Measurements from ENCODE around the gene OR1L4. TPM values are rescaled to one million over a fixed set of nuclear protein-coding genes. Genes with fewer than 3 reads are reported as not detected.

OR1L4 gene
- total and polyA plus RNA-seq, 9 of the 15 experiments (the other 6 are each of a cell fraction or from before 2014, with no cell fraction given), result not detected

DNA sequence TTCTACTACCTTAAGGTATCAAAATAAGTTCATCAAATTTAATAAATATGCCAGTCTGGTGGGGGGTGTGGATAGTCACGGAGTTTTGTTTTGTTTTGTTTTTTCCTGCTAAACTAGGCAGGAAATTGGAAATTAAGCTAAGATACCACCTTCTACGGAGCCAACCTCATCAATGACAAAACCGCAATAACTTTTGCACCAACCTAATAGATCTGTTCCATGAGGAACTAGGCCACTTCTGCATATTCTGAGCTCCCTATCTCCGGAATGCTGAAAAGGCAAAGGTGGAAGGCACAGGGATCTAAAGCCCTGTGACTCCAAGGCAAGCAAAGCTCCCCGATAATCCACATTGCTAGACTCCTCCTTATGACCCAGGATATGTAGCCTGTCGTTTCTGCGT, 5.8 kb upstream of the OR1L4 start:
- Histone ChIP-seq H3K4me2 (ENCODE audit: insufficient read depth, low read length) (no peak overlapping the region), H3K27ac (ENCODE audit: extremely low read depth, low read depth, low read length) (no peak overlapping the region), H3K9me1 (ENCODE audit: control insufficient read depth, insufficient read depth, low read length) (no peaks in the 10 kb centered on the region), H3K9me3 (replicated peaks; ENCODE audit: control insufficient read depth, insufficient read depth, low read depth, low read length) (no peaks in the 10 kb centered on the region), H3K4me3 (no peak overlapping the region), H3K27me3 (ENCODE audit: control insufficient read depth in 2 of 2, insufficient read depth in 2 of 2, low read length in 2 of 2) (no peaks in the 10 kb centered on the region), H3K9ac (ENCODE audit: insufficient read depth in 1 of 2, low read depth in 2 of 2, low read length in 2 of 2) (no peak overlapping the region), H2AFZ (ENCODE audit: low read depth, low read length) (no peak overlapping the region), H3K4me1 (replicated peaks in 1 of 2; ENCODE audit: control insufficient read depth in 2 of 2, insufficient read depth in 2 of 2, low read length in 2 of 2) (no peaks in the 10 kb centered on the region), H3K79me2 (ENCODE audit: control insufficient read depth, insufficient read depth, low read length) (no peaks in the 10 kb centered on the region), H3K36me3 (ENCODE audit: control insufficient read depth, insufficient read depth, low read length) (no peaks in the 10 kb centered on the region), H4K20me1 (replicated peaks; ENCODE audit: control insufficient read depth, insufficient read depth, low read length) (no peaks in the 10 kb centered on the region)
- CTCF ChIA-PET (ENCODE audit: low intra/inter-chr PET ratio), result no interaction called here
- no peak for TF ChIP-seq WHSC1 (IDR thresholded peaks at IDR 0.05; ENCODE audit: low read length)
- no peak for TF ChIP-seq ZNF239 (CRISPR knock-in tag; IDR thresholded peaks at IDR 0.05)
- TF ChIP-seq SIN3B (IDR thresholded peaks at IDR 0.05; ENCODE audit: low read depth), result no peak
- TF ChIP-seq, protein P1, sequence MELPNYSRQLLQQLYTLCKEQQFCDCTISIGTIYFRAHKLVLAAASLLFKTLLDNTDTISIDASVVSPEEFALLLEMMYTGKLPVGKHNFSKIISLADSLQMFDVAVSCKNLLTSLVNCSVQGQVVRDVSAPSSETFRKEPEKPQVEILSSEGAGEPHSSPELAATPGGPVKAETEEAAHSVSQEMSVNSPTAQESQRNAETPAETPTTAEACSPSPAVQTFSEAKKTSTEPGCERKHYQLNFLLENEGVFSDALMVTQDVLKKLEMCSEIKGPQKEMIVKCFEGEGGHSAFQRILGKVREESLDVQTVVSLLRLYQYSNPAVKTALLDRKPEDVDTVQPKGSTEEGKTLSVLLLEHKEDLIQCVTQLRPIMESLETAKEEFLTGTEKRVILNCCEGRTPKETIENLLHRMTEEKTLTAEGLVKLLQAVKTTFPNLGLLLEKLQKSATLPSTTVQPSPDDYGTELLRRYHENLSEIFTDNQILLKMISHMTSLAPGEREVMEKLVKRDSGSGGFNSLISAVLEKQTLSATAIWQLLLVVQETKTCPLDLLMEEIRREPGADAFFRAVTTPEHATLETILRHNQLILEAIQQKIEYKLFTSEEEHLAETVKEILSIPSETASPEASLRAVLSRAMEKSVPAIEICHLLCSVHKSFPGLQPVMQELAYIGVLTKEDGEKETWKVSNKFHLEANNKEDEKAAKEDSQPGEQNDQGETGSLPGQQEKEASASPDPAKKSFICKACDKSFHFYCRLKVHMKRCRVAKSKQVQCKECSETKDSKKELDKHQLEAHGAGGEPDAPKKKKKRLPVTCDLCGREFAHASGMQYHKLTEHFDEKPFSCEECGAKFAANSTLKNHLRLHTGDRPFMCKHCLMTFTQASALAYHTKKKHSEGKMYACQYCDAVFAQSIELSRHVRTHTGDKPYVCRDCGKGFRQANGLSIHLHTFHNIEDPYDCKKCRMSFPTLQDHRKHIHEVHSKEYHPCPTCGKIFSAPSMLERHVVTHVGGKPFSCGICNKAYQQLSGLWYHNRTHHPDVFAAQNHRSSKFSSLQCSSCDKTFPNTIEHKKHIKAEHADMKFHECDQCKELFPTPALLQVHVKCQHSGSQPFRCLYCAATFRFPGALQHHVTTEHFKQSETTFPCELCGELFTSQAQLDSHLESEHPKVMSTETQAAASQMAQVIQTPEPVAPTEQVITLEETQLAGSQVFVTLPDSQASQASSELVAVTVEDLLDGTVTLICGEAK (IDR thresholded peaks at IDR 0.05), result peak; percentile 56; the same call in 1 of the 2 replicates
- TF ChIP-seq, protein P1 (CRISPR knock-in tag; IDR thresholded peaks at IDR 0.05), result no peak
- TF ChIP-seq, protein P2, sequence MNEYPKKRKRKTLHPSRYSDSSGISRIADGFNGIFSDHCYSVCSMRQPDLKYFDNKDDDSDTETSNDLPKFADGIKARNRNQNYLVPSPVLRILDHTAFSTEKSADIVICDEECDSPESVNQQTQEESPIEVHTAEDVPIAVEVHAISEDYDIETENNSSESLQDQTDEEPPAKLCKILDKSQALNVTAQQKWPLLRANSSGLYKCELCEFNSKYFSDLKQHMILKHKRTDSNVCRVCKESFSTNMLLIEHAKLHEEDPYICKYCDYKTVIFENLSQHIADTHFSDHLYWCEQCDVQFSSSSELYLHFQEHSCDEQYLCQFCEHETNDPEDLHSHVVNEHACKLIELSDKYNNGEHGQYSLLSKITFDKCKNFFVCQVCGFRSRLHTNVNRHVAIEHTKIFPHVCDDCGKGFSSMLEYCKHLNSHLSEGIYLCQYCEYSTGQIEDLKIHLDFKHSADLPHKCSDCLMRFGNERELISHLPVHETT (CRISPR knock-in tag; conservative IDR thresholded peaks at IDR 0.05 in 1 of 2, IDR thresholded peaks at IDR 0.05 in 1 of 2), result no peak
- TF ChIP-seq FOXM1 (IDR thresholded peaks at IDR 0.05; ENCODE audit: low read depth), result no peak
- no peak for TF ChIP-seq FOXM1 (CRISPR knock-in tag; IDR thresholded peaks at IDR 0.05; ENCODE audit: low read depth)
- in situ Hi-C loops (cut with MboI) (no loop called here), intact Hi-C loops (cut with micrococcal nuclease) (no loop called here)
- FAIRE-seq (no peak), DNase-seq (ENCODE audit: extremely low read depth in 1 of 4, low spot score in 3 of 4) (no peak), ATAC-seq (no peak)
- POLR2A ChIA-PET, result interaction anchor here (0.8 to 1.2 kb wide), 2 partner anchors 18 to 272 kb away, joined by 3 read pairs; no protein-coding TSS in a partner anchor
- under 1% methylated on average over 7 of the region's 7 CpGs for WGBS (ENCODE audit: insufficient coverage, low coverage, missing lambda C conversion rate)
- BruUV-seq (replicated peaks), result no TSS peak
